AG09319 (cell line): ENCODE measurements around the gene VCAM1.

Source experiments
- DNase-seq: peaks from one replicate; pipeline ENCODE4 v3.0.0-alpha.2; 2010; ENCODE audit warnings: low read depth; ENCODE audit errors: extremely low read depth
- CTCF ChIP-seq: IDR thresholded peaks from 2 replicates; pipeline ENCODE4 v1.5.1; 2011; ENCODE audit warnings: low read depth, mild to moderate bottlenecking, inconsistent platforms, low read length, moderate library complexity

Gene VCAM1

DNA sequence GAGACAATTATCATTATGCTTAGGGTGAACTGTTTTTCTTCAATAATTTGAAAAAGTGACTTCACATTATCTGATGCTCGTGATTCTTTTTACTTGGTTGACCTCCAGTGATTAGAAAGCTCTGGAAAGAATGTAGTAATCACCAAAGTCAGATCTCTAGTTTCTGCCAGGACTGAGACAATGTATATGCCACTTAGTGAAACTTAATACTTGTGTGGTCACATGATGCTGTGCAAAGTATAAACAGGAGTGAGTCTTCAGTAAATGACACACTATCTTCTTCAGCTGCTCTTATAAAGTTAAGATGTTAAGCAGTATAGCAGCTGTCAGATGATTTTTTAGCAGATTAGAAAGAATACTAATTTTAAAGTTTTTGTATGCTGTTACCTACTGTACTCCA, 17.2 kb downstream of the VCAM1 start:
- no peak for TF ChIP-seq CTCF
- peak; percentile 38 for DNase-seq

- DNase-seq = no peak
- TF ChIP-seq CTCF = no peak
These were observed 27.0 kb downstream of the VCAM1 start for GRCh38 chr1:100746542-100746932.

- no peak for TF ChIP-seq CTCF
These were observed 28.2 kb downstream of the VCAM1 start for GRCh38 chr1:100747771-100748170.

DNA sequence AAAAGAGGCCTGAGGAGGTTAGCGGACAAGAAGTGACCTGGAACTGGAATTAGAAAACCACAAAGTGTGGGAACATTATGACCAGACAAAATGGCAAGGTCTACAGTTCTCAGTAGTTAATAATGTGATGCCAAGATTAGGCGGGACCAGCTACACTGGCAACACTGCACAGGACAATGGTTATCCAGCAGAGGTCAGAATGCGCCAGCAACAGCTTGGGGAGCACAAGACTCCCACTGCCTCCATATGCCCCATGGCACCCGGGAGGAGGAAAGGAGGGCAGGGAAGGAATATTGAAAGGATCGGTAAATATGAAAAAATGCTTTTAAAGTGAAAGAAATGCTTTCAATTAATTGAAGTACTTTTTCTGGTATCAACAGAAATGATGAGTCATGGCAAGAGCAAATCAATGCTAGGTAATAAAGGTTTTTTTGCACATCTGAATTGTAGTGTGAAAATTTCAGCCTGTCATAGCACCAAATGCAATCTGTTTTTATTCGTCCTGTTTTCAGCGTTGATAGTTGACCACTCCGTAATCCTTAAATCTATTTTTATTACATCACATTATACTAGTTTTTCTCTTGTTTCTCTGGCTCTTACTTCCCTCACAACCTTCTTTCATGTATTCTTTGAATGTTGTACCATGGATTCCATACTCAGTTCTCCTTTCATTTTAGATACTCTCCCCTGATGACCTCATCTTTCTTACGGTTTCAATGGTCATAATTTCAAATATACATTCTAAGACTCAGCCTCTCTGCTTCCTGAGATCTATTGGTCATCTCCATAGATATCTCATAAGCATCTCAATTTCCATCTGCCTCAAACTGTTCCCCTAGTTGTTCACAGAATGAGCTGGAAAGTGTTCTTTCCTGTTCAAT, 30.7 kb downstream of the VCAM1 start:
- no peak for TF ChIP-seq CTCF
- DNase-seq = no peak

More at GRCh38 chr1:100747771-100748170, 28.2 kb downstream of the VCAM1 start:
- DNase-seq = no peak

DNA sequence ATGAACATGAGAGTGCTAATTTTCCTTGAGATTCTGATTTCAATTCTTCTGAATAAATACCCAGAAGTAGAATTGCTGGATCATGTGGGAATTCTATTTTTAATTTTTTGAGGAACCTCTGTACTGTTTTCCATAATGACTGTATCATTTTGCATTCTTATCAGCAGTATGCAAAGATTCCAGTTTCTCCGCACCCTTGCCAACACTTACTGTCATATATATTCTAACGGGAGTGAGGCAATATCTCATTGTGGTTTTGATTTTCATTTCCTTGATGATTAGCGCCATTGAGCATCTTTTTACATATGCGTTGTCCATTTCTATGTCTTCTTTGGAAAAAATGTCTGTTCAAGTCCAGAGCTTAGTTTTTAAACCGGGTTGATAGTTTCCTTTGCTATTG, 33.2 kb downstream of the VCAM1 start:
- DNase-seq = no peak
- TF ChIP-seq CTCF = no peak

- DNase-seq = no peak
- no peak for TF ChIP-seq CTCF
These were observed 38.4 kb downstream of the VCAM1 start for GRCh38 chr1:100757946-100758345.

DNA sequence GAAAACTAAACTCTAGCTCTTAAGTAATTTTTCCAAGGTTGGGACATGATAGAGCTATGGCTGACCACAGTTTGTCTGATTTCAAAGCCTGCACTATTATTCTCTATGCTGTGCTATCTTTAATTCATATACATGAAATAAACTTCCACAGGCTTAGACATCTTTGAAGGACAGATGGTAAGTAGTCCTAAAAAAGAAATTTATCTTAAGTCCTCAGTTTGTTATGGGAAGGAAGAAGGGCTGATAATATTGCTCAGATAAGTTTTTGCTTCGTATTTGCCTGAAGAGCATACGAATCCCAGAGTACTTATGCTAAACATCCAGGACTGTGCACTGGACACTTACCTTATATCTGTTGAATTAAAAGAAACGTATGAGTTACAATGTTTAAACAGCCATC, 39.6 kb downstream of the VCAM1 start:
- DNase-seq = no peak
- TF ChIP-seq CTCF = no peak
